Measurements from ENCODE around the gene NOL8.

The NOL8 gene

GRCh38 chr9:92325269-92325990, at the start of gene NOL8, which contains the start of gene CENPP:
Gene NOL8 (minus strand): TSS chr9:92325350. CDS start chr9:92324161, 1,189 bp downstream.
Gene CENPP (plus strand): TSS chr9:92325953.
- FAIRE-seq = no peak

DNA sequence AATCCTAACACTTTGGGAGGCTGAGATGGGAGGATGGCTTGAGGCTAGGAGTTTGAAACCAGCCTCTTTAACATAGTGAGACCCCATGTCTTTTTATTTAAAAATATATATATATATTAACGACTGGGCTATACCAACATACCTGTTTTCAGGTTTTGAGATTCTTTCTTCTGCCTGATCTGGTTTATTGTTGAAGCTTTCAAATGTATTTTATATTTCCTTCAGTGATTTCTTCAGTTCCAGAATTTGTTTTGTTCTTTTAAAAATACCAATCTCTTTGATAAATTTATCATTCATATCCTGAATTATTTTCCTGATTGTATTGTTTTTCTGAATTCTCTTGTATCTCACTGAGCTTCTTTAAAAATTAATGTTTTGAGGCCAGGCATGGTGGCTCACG, 48.0 kb upstream of the NOL8 start:
- no peak for FAIRE-seq

- FAIRE-seq = no peak
Observed at GRCh38 chr9:92369075-92369474, 43.9 kb upstream of the NOL8 start.

- FAIRE-seq = no peak
Observed at GRCh38 chr9:92360083-92360482, 34.9 kb upstream of the NOL8 start.

GRCh38 chr9:92359394-92359995, 34.3 kb upstream of the NOL8 start:
- no peak for FAIRE-seq

GRCh38 chr9:92353051-92353450, 27.9 kb upstream of the NOL8 start:
- FAIRE-seq = no peak

GRCh38 chr9:92350740-92351133, 25.6 kb upstream of the NOL8 start:
- no peak for FAIRE-seq

- no peak for FAIRE-seq
Observed at GRCh38 chr9:92349771-92350739, 24.9 kb upstream of the NOL8 start.

GRCh38 chr9:92345582-92345981, 20.4 kb upstream of the NOL8 start:
- FAIRE-seq = no peak

DNA sequence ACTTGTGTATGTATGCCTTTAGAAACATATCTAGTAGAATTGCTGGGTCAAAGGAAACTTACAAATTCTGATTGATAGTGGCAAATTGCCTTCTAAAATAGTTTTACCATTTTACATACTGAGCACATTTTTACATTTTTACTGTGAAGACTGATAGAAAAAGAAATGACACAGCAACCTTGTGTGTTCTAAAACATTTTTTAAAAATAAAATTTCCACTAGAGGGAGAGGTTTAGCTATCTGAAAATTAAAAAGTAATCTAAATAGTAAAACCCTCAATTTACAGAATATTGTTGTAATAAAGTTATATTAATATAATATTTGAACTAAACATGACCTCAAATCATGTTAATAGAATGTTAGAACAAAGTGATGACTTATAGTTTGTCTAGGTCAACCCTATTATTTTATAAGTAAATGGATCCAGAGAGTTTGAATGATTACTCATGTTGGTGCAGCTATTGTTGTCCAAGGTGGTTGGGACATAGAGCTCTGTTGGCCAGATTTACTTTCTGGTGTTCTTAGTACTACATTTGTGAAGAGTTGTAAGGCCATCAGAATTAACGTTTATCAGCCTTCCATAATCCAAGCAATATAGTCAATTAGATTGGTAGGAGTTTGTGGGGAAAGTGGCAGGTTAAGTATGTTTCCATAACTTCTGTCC, 17.8 kb upstream of the NOL8 start:
- no peak for FAIRE-seq

GRCh38 chr9:92341578-92341977, 16.4 kb upstream of the NOL8 start:
- no peak for FAIRE-seq

- FAIRE-seq = no peak
Observed at GRCh38 chr9:92333282-92333634, 8.1 kb upstream of the NOL8 start.

DNA sequence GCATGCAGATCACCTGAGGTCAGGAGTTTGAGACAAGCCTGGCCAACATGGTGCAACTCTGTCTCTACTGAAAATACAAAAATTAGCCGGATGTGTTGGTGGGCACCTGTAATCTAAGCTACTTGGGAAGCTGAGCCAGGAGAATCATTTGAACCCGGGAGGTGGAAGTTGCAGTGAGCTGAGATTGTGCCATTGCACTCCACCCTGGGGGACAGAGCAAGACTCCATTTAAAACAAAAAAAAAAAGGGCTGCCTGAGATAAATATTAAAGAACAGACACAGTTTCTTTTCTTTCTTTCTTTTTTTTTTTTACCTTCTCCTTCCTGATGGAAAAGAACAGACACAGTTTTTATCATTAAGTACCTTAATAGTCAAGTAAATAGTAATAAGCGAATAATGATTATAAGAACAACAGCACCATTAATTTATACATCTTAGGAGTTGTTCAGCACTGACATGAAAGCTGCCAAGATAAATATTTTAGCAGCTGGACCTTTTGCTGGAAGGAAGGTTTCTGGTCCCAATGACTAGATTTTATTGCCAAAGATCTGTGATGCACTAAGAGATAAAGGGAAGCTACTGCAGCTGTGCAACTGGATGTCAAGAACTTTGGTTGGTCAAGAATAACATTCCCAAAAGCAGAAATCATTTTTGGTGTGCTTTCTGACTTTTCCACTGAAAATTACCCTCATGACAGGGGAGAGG, 7.6 kb upstream of the NOL8 start:
- no peak for FAIRE-seq

DNA sequence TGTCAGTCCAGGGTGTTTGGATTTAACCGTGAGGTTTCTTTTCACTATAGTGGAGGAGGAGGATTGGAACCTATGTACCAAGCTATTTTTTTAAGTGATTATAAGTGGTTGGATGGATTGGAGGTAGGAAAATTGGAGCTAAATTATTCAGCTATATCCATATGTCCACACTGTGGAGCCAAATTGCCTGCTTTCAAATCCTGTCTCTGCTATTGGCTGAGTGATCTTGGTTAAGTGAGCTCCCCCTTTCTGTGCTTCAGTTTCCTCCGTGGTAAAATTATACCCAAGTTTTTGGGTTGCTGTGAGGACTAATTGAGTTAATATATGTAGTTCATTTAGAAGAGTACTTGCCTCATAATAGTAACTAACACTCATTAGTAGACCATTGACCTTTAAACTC, 3.1 kb upstream of the NOL8 start:
- FAIRE-seq = no peak

DNA sequence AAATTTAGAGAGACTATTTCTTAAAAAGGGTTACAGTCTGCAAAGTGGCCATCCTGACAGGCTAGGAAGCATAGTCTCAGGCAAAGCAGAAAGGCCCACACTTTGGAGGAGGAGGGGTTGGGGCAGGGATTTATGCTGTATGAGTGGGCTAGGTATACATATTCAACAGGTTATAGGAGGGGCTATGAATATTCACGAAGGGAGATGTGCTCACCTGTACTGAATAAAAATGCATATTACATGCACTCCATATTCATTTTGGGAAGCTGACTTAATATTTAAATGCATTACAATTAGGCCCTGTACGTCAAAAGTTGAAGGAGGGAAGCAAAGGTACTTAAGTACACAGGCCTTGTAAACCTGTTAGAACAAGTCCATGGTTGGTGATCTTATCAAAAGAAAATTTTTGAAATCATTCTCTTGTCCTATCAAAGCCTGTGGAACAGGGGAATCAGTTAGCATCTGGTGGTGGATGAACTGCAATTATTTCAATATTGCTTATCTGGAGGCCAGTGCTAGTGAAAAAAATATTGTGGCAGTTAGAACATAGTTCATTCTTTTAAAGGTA, 2.2 kb upstream of the NOL8 start:
- FAIRE-seq = no peak

- no peak for FAIRE-seq
Observed at GRCh38 chr9:92325991-92326500, 896 bp upstream of the NOL8 start.

DNA sequence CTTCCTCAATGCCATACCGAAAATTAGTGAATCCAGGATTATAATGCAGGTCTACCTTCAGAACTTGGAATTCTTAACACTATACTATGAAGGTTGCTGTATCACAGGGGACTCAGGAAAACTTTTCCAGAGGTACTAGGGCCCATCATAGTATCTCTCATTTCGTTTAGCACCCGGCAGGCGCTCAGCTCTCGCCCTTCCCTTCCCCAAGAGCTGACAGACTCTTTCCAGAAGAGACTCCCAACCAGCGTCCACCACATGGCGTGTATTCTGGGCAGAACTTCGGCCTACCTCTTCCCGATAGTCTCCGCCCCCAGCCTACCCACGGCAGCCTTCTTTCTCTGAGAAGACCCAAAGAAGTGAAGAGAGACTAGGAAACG, 271 bp downstream of the NOL8 start:
- no peak for FAIRE-seq

- FAIRE-seq = no peak
Observed at GRCh38 chr9:92324431-92324830, 719 bp downstream of the NOL8 start.

DNA sequence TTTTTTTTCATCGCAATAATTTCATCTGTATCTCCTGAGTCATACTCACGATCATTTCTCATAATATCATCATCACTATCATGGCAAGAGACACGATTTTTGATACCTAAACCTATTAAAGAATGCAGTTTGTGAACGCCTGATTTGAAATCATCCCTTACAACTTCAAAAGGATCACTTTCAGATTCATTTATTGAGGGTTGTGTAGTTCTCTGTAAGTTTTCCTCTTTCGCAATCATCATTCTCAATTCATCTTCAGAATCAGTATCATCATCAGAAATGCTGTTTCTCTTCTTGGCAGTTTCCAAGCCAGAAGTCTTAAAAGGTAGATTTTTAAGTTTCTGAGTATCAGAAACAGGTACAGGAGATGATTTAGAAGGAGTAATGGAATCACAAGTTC, 9.7 kb downstream of the NOL8 start:
- FAIRE-seq = no peak

GRCh38 chr9:92313624-92314012, 11.5 kb downstream of the NOL8 start:
- no peak for FAIRE-seq

DNA sequence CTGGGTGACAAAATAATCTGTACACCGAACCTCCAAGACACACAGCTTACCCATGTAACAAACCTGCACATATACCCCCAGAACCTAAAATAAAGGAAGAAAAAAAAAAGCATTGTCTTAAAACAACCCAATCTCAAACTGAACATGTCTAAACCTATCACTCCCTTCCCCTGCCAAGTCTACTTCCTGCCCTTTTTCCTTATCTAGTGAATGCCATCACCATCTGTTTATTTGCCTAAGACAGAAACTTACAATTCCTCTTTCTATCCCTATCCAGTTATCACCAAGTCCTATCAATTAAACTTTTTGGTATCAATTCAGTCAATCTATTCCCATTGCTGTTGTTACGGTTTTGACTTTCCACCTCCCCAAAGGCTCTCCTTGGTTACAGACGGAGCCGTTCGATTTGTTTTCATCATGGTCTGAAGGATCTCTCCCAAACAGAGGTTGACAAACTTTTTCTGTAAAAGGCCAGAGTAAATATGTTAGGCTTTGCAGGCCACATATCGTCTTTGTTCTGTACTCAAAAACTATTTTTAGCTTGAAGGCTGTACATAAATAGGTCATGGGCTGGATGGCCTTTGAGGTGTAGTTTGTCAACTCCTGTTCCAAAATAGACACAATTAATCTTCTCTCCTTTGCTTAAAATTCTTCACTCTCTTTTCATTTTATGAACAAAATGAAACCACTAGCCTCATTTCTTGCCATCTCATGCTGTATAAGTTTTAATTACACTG, 12.1 kb downstream of the NOL8 start:
- no peak for FAIRE-seq

Data from TTC549 (cell line).